Mesendoderm (in vitro differentiated cells): ENCODE measurements around the gene AFF3.

ENCODE experiments used
- DNase-seq: peaks from one replicate; pipeline ENCODE4 v3.0.0; 2013
- H2AK5ac ChIP-seq: 2 replicates; pipeline ENCODE4 v1.6.1; 2013; ENCODE audit warnings: low read length, inconsistent platforms
- H2BK120ac ChIP-seq: 2 replicates; pipeline ENCODE4 v1.6.1; 2013; ENCODE audit warnings: low read depth, mild to moderate bottlenecking, low read length, moderate library complexity, mixed read lengths
- H2BK15ac ChIP-seq: replicated peaks from 2 replicates; pipeline ENCODE4 v1.6.1; 2013; ENCODE audit warnings: low read depth, mild to moderate bottlenecking, moderate library complexity
- H2BK5ac ChIP-seq: 2 replicates; pipeline ENCODE4 v1.6.1; 2013; ENCODE audit warnings: low read length, inconsistent platforms
- H3K18ac ChIP-seq: 2 replicates; pipeline ENCODE4 v1.6.1; 2013; ENCODE audit warnings: mild to moderate bottlenecking, low read length, mixed read lengths
- H3K23ac ChIP-seq: one replicate; pipeline ENCODE4 v1.6.1; 2013; ENCODE audit warnings: low read length
- H3K27ac ChIP-seq: 2 replicates; pipeline ENCODE4 v1.5.1; 2013; ENCODE audit warnings: low read depth, mild to moderate bottlenecking, inconsistent platforms, low read length, moderate library complexity
- H3K27me3 ChIP-seq: 2 replicates; pipeline ENCODE4 v1.6.1; 2013; ENCODE audit warnings: low read length, control low read depth, mild to moderate bottlenecking, inconsistent platforms; ENCODE audit not compliant: insufficient read depth, poor library complexity
- H3K36me3 ChIP-seq: 2 replicates; pipeline ENCODE4 v1.6.1; 2013; ENCODE audit warnings: low read length, inconsistent platforms; ENCODE audit not compliant: control insufficient read depth, insufficient read depth
- H3K4ac ChIP-seq: one replicate; pipeline ENCODE4 v1.6.1; 2013; ENCODE audit warnings: low read depth, mild to moderate bottlenecking, low read length, moderate library complexity
- H3K4me1 ChIP-seq: 2 replicates; pipeline ENCODE4 v1.6.1; 2013; ENCODE audit warnings: low read depth, low read length, inconsistent platforms; ENCODE audit not compliant: control insufficient read depth
- H3K4me2 ChIP-seq: 2 replicates; pipeline ENCODE4 v1.6.1; 2013; ENCODE audit warnings: low read length
- H3K4me3 ChIP-seq: 2 replicates; pipeline ENCODE4 v1.5.1; 2013; ENCODE audit warnings: mild to moderate bottlenecking, low read length
- H3K56ac ChIP-seq: one replicate; pipeline ENCODE4 v1.6.1; 2013; ENCODE audit warnings: low read length
- H3K79me1 ChIP-seq: 2 replicates; pipeline ENCODE4 v1.6.1; 2013; ENCODE audit warnings: low read length, inconsistent platforms
- H3K79me2 ChIP-seq: 2 replicates; pipeline ENCODE4 v1.6.1; 2013; ENCODE audit warnings: mild to moderate bottlenecking, low read length; ENCODE audit not compliant: control insufficient read depth, insufficient read depth
- H3K9ac ChIP-seq: 2 replicates; pipeline ENCODE4 v1.6.1; 2013; ENCODE audit warnings: low read length, inconsistent platforms
- H4K5ac ChIP-seq: one replicate; pipeline ENCODE4 v1.6.1; 2013; ENCODE audit warnings: low read length
- H4K8ac ChIP-seq: one replicate; pipeline ENCODE4 v1.6.1; 2013; ENCODE audit warnings: low read depth, mild to moderate bottlenecking, control low read depth, low read length, moderate library complexity
- WGBS: extraction: QIAGEN DNeasy Blood & Tissue Kit; methylation state at CpG from one replicate; pipeline ENCODE4 v1.1.7; 2013; ENCODE audit warnings: low lambda C conversion rate, missing lambda C conversion rate; ENCODE audit not compliant: insufficient coverage; ENCODE audit errors: extremely low coverage; 5-methylcytosine and 5-hydroxymethylcytosine counted together

AFF3 gene

DNA sequence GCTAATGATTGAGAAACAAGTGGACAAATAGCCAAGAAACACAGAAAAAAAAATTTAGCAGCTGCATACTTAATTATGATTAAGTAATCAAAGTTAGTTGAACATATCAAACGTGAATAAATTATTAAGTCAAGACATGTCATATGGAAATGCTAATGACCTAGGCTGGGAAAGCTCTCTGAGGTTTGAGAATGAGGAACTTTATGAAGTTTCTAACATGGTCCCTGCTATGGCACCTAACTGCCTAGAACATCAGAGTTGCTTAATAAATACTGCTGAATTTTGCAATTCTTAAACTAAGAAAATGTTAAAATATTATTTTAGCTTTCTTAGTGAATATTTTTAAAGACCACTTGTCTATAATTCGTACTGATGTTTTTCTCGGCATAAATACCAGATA is 99.8 kb downstream of the AFF3 start:
- Histone ChIP-seq H3K27ac (no peak overlapping the region), H4K8ac (no peak overlapping the region), H3K4me3 (no peak overlapping the region), H3K4ac (no peak overlapping the region), H3K36me3 (no peaks in the 10 kb centered on the region), H3K4me1 (no peaks in the 10 kb centered on the region), H3K79me2 (no peaks in the 10 kb centered on the region), H2AK5ac (no peak overlapping the region), H3K4me2 (no peak overlapping the region), H3K23ac (no peak overlapping the region), H3K56ac (no peak overlapping the region), H2BK120ac (no peak overlapping the region), H3K18ac (no peak overlapping the region), H2BK15ac (no peak overlapping the region), H3K27me3 (no peaks in the 10 kb centered on the region), H3K79me1 (no peaks in the 10 kb centered on the region), H2BK5ac (no peak overlapping the region), H3K9ac (no peak overlapping the region), H4K5ac (no peak overlapping the region)
- no CpG with 5 or more reads among the region's 3 CpGs for WGBS
- DNase-seq: no peak

DNA sequence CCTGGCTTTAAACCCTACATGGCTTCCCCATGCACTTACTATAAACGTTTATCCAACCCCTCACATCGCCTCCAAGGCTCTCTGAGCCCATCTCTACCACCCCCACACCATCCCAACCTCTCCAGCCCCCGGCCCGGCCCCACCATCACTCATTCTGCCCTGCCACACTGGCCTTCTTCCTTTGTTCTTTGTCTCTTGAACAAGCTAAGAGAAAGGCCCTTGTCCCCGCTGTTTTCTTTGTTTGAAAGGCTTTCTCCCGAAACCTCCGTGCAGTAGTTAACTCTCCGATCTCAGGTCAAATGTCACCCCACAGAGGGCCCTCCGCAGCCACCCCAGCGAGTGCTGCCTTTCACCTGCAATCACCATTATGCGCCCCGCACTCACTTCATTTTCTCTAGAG is 100.4 kb downstream of the AFF3 start:
- H2BK5ac ChIP-seq: no peak overlapping the region
- H3K9ac ChIP-seq: no peak overlapping the region
- no peak overlapping the region for H3K18ac ChIP-seq
- H3K4me2 ChIP-seq: no peak overlapping the region
- no peak overlapping the region for H4K8ac ChIP-seq
- no peak overlapping the region for H3K27ac ChIP-seq
- no peak overlapping the region for H3K56ac ChIP-seq
- no peak for DNase-seq
- WGBS: no CpG with 5 or more reads among the region's 12 CpGs
- no peak overlapping the region for H3K23ac ChIP-seq
- H3K4ac ChIP-seq: no peak overlapping the region
- H3K4me1 ChIP-seq: no peaks in the 10 kb centered on the region
- H3K79me2 ChIP-seq: no peaks in the 10 kb centered on the region
- H2AK5ac ChIP-seq: no peak overlapping the region
- no peaks in the 10 kb centered on the region for H3K79me1 ChIP-seq
- H4K5ac ChIP-seq: no peak overlapping the region
- H3K4me3 ChIP-seq: no peak overlapping the region
- no peaks in the 10 kb centered on the region for H3K36me3 ChIP-seq
- H2BK15ac ChIP-seq: no peak overlapping the region
- no peak overlapping the region for H2BK120ac ChIP-seq
- H3K27me3 ChIP-seq: no peaks in the 10 kb centered on the region

DNA sequence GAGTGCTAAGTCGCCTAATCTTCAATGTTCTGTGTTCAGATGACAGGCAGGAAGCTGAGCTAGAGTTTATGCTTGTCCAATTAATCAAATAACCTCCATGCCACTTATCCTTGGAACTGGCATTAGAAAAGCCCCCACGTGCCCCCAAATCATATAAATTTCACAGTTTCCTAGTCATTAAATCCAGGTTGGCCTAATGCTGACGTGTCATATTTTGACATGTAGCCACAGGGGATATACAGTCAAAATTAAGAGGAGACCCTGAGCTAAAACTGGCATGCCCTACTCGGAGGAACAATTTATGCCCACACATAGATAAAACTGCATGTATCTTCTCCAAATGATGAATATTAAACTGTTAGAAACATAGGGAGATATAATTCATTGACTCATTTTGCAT is 101.0 kb downstream of the AFF3 start:
- H3K9ac ChIP-seq: no peak overlapping the region
- no peaks in the 10 kb centered on the region for H3K4me1 ChIP-seq
- no peak overlapping the region for H4K5ac ChIP-seq
- H3K27me3 ChIP-seq: no peaks in the 10 kb centered on the region
- H2BK120ac ChIP-seq: no peak overlapping the region
- no peak overlapping the region for H3K18ac ChIP-seq
- no peak overlapping the region for H3K4me2 ChIP-seq
- DNase-seq: no peak
- H3K79me1 ChIP-seq: no peaks in the 10 kb centered on the region
- H4K8ac ChIP-seq: no peak overlapping the region
- no peak overlapping the region for H3K56ac ChIP-seq
- no peak overlapping the region for H3K23ac ChIP-seq
- WGBS: no CpG with 5 or more reads among the region's 4 CpGs
- no peaks in the 10 kb centered on the region for H3K36me3 ChIP-seq
- no peak overlapping the region for H2BK5ac ChIP-seq
- no peak overlapping the region for H2AK5ac ChIP-seq
- H3K4ac ChIP-seq: no peak overlapping the region
- no peak overlapping the region for H2BK15ac ChIP-seq
- no peak overlapping the region for H3K4me3 ChIP-seq
- no peak overlapping the region for H3K27ac ChIP-seq
- no peaks in the 10 kb centered on the region for H3K79me2 ChIP-seq

DNA sequence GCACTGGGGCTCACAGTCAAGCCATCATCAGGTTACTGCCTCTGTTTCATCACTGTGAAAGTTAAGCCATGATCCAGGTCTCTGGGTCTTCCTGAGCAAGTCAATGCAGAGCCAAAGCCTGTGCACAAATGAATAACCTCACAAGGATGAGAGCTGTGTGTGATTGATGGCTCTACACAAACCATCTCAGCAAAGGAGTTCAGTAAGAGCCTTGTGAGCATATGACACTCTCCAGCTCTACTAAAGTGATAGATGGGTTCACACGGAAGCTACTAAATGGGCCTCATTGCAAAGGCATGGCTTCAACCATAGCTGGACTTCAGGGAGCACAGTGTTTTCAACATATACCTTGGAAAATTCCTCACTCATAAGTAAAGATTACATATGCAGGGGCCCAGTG is 101.5 kb downstream of the AFF3 start:
- no peak for DNase-seq
- Histone ChIP-seq H3K36me3 (no peaks in the 10 kb centered on the region), H2AK5ac (no peak overlapping the region), H3K9ac (no peak overlapping the region), H3K27me3 (no peaks in the 10 kb centered on the region), H2BK120ac (no peak overlapping the region), H2BK5ac (no peak overlapping the region), H3K4me3 (no peak overlapping the region), H3K79me2 (no peaks in the 10 kb centered on the region), H3K4ac (no peak overlapping the region), H3K56ac (no peak overlapping the region), H4K8ac (no peak overlapping the region), H3K18ac (no peak overlapping the region), H2BK15ac (no peak overlapping the region), H3K27ac (no peak overlapping the region), H3K79me1 (no peaks in the 10 kb centered on the region), H3K4me1 (no peaks in the 10 kb centered on the region), H3K23ac (no peak overlapping the region), H4K5ac (no peak overlapping the region), H3K4me2 (no peak overlapping the region)
- no CpG with 5 or more reads among the region's 1 CpG for WGBS

DNA sequence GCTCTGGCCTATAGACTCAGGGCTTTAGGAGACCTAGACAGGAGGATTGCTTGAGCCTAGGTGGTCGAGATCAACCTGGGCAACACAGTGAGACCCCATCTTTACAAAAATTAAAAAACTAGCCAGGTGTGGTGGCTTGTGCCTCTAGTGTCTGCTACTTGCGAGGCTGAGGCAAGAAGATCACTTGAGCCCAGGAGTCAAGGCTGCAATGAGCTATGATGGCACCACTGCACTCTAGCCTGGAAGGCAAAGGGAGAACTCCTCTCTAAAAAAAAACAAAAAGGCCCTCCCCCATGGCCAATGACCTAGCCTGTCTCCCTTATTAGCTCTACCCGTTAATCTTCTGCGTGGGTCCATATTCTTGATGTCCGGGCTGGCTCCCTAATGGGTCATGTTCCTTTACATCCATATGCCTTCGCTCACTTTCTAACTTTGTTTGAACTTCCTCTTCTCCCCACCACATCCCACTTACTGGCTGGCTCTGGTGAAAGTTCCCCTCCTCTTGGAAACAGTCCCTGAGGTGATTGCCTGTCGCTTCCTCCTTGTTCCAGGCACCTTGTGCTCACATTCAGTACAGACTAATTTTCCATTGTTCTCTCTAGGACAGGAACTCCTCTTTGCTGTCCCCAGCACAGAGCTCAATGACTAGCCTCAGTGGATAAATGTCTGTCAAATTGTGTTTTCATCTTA is 103.0 kb downstream of the AFF3 start:
- Histone ChIP-seq H3K36me3 (no peaks in the 10 kb centered on the region), H2BK15ac (no peak overlapping the region), H3K4me1 (no peaks in the 10 kb centered on the region), H2BK5ac (no peak overlapping the region), H3K56ac (no peak overlapping the region), H2AK5ac (no peak overlapping the region), H2BK120ac (no peak overlapping the region), H3K18ac (no peak overlapping the region), H4K8ac (no peak overlapping the region), H3K79me2 (no peaks in the 10 kb centered on the region), H3K4me2 (no peak overlapping the region), H3K27me3 (no peaks in the 10 kb centered on the region), H3K4me3 (no peak overlapping the region), H3K27ac (no peak overlapping the region), H4K5ac (no peak overlapping the region), H3K79me1 (no peaks in the 10 kb centered on the region), H3K9ac (no peak overlapping the region), H3K23ac (no peak overlapping the region), H3K4ac (no peak overlapping the region)
- no CpG with 5 or more reads among the region's 7 CpGs for WGBS
- DNase-seq: no peak

DNA sequence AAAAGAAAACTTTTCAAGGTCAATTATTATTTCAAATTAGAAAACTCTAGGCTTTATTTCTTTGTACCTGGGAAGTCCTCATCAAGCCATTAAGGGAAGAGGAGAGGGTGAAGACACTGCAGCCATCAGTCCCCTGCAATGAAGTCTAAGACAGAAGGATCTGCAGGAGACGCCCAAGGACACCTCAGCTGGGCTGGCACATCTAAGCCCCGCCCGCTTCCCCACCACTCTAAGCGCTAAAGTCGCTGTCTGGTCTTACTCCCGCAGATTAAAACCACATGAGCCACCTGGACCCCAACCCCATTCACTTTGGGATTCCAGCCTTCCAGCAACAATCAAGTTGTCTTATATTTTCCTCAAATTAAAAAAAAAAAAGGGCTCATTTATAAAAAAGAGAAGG is 104.4 kb downstream of the AFF3 start:
- H3K36me3 ChIP-seq: no peaks in the 10 kb centered on the region
- WGBS: no CpG with 5 or more reads among the region's 6 CpGs
- no peak overlapping the region for H2BK15ac ChIP-seq
- H4K8ac ChIP-seq: no peak overlapping the region
- H3K4me1 ChIP-seq: no peaks in the 10 kb centered on the region
- H3K79me1 ChIP-seq: no peaks in the 10 kb centered on the region
- no peak overlapping the region for H3K56ac ChIP-seq
- no peak overlapping the region for H2BK120ac ChIP-seq
- no peak overlapping the region for H3K9ac ChIP-seq
- no peak overlapping the region for H3K27ac ChIP-seq
- no peak overlapping the region for H3K4me3 ChIP-seq
- H4K5ac ChIP-seq: no peak overlapping the region
- no peak overlapping the region for H2AK5ac ChIP-seq
- H3K23ac ChIP-seq: no peak overlapping the region
- H3K18ac ChIP-seq: no peak overlapping the region
- no peak overlapping the region for H2BK5ac ChIP-seq
- DNase-seq: peak; percentile 32
- H3K4ac ChIP-seq: no peak overlapping the region
- H3K27me3 ChIP-seq: no peaks in the 10 kb centered on the region
- H3K79me2 ChIP-seq: no peaks in the 10 kb centered on the region
- H3K4me2 ChIP-seq: no peak overlapping the region
